RWPE1 (cell line): ENCODE data around the gene ARIH1.

Experiments
- CTCF ChIA-PET: fragments of 350-600 bp; sonication (Branson Sonifier 250); formaldehyde crosslinking; extraction: SDS; loops from one replicate; lab custom pipeline; 2021; lab: Yijun Ruan, JAX
- POLR2A ChIA-PET: fragments of 400-600 bp; formaldehyde crosslinking; extraction: SDS; loops from one replicate; lab custom pipeline; 2020; ENCODE audit warnings: antibody characterized with exemption; ENCODE audit not compliant: low non-redundant PET; lab: Yijun Ruan, JAX
- DNase-seq: peaks from one replicate; pipeline ENCODE4 v3.0.0; 2012; ENCODE audit warnings: low spot score
- H3K27ac ChIP-seq: fragments of 450-650 bp; 2 replicates; pipeline ENCODE4 v1.5.1; 2017
- CTCF ChIP-seq: fragments of 450-650 bp; conservative IDR thresholded peaks from 2 replicates; pipeline ENCODE4 v1.5.1; 2017; ENCODE audit warnings: low read depth, mild to moderate bottlenecking

ARIH1 gene

GRCh38 chr15:72491768-72492167 lies 17.6 kb downstream of the ARIH1 start:
- no peak for DNase-seq
- ChIA-PET POLR2A (no interaction called here), CTCF (interaction anchor here (0.7 kb wide), 1 partner anchor 99 kb away, joined by 3 read pairs; no protein-coding TSS in a partner anchor)
- no peak for TF ChIP-seq CTCF
- no peak overlapping the region for H3K27ac ChIP-seq

- H3K27ac ChIP-seq: no peak overlapping the region
- ChIA-PET POLR2A (no interaction called here), CTCF (interaction anchor here (0.6 kb wide), 1 partner anchor 106 kb away, joined by 3 read pairs; no protein-coding TSS in a partner anchor)
- DNase-seq: no peak
- TF ChIP-seq CTCF: no peak
Measured at GRCh38 chr15:72492733-72493132, 18.6 kb downstream of the ARIH1 start.

- H3K27ac ChIP-seq: no peak overlapping the region
- ChIA-PET CTCF (no interaction called here), POLR2A (no interaction called here)
- no peak for DNase-seq
- no peak for TF ChIP-seq CTCF
Measured at GRCh38 chr15:72493220-72493619, 19.1 kb downstream of the ARIH1 start.

GRCh38 chr15:72495007-72495406 lies 20.9 kb downstream of the ARIH1 start:
- POLR2A ChIA-PET: no interaction called here
- TF ChIP-seq CTCF: no peak
- H3K27ac ChIP-seq: no peak overlapping the region
- no peak for DNase-seq
- CTCF ChIA-PET: no interaction called here

GRCh38 chr15:72496783-72497182 lies 22.7 kb downstream of the ARIH1 start:
- POLR2A ChIA-PET: no interaction called here
- no peak overlapping the region for H3K27ac ChIP-seq
- no peak for DNase-seq
- CTCF ChIA-PET: interaction anchor here (0.6 kb wide), 1 partner anchor 669 kb away, joined by 3 read pairs; no protein-coding TSS in a partner anchor
- TF ChIP-seq CTCF: no peak

GRCh38 chr15:72497402-72497801 lies 23.3 kb downstream of the ARIH1 start:
- no peak overlapping the region for H3K27ac ChIP-seq
- POLR2A ChIA-PET: no interaction called here
- CTCF ChIA-PET: interaction anchor here (0.6 kb wide), 1 partner anchor 668 kb away, joined by 3 read pairs; no protein-coding TSS in a partner anchor
- TF ChIP-seq CTCF: no peak
- DNase-seq: no peak
